Measurements from ENCODE around the gene FAM117A. TPM values are rescaled to one million over a fixed set of nuclear protein-coding genes. Genes with fewer than 3 reads are reported as not detected.
A peak's percentile ranks its signal among the peaks of the same experiment; 100 is the strongest.

The FAM117A gene
- total RNA-seq, 2 donors from 2014 or later: 15.1 to 15.5 TPM

DNA sequence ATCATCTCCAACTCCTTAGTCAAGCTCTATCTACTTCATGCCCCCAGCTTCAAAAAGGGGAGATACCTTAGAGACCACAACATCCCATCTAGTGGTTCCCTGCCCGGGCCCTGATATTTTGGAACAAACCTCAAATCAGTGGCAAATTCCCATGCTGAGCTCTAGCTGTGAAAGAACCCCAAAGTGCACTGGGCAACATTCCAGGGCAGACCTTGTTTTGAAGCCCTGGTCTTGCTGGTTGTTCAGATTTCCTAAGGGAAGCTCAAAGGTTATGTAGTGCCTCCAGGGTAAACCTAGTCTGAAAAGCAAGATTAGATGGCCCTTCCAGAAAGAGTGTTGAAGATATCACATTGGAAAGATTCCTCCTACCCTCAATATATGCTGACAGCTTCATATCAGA is 16.3 kb downstream of the FAM117A start:
- Histone ChIP-seq H3K4me3 (no peak overlapping the region), H3K4me1 (peaks cover 0 to 30% of the 10 kb centered on the region in 2 donors), H3K27me3 (no peaks in the 10 kb centered on the region), H3K36me3 (no peaks in the 10 kb centered on the region), H3K9me3 (no peaks in the 10 kb centered on the region), H3K27ac (no peak overlapping the region)
- DNase-seq (ENCODE audit: low spot score): no peak
- TF ChIP-seq, protein P1, sequence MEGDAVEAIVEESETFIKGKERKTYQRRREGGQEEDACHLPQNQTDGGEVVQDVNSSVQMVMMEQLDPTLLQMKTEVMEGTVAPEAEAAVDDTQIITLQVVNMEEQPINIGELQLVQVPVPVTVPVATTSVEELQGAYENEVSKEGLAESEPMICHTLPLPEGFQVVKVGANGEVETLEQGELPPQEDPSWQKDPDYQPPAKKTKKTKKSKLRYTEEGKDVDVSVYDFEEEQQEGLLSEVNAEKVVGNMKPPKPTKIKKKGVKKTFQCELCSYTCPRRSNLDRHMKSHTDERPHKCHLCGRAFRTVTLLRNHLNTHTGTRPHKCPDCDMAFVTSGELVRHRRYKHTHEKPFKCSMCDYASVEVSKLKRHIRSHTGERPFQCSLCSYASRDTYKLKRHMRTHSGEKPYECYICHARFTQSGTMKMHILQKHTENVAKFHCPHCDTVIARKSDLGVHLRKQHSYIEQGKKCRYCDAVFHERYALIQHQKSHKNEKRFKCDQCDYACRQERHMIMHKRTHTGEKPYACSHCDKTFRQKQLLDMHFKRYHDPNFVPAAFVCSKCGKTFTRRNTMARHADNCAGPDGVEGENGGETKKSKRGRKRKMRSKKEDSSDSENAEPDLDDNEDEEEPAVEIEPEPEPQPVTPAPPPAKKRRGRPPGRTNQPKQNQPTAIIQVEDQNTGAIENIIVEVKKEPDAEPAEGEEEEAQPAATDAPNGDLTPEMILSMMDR (IDR thresholded peaks at IDR 0.05): no peak

DNA sequence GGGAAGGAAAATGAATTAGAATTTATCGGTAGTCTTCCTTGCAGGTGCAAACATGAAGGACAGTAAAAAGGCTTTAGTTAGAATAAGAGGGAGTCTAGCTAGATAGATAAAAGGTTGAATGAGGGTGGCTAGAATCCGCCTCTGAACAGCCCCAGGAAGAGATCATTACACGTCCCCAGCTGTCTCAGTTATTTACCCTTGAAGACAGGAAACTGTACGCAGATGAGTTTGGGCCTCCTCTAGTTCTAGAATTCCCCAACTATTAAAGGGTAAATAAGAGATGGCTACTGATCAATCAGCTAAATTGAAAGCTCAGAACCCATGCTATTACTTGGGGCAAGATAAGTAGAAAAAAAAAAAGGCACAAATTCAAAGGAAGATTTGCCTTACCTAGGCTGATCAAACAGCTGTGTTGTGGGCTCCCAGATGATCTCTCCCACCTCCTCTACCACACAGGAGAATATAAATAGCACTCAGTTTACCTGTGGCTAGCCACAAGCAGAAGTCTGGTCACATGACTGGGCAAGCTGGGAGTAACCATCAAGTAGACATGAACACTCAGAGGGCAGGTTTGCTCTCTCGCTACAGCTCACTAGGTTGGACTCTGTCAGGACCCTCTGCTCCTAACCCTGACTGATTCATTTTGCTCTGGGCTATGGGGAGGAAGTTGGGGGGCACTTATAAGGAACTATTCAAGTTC is 17.0 kb downstream of the FAM117A start:
- H3K27ac ChIP-seq: no peak overlapping the region
- H3K27me3 ChIP-seq: no peaks in the 10 kb centered on the region
- peaks cover 0 to 30% of the 10 kb centered on the region in 2 donors for H3K4me1 ChIP-seq
- no peak overlapping the region for H3K4me3 ChIP-seq
- TF ChIP-seq, protein P1 (IDR thresholded peaks at IDR 0.05): no peak
- H3K36me3 ChIP-seq: no peaks in the 10 kb centered on the region
- DNase-seq (ENCODE audit: low spot score): no peak
- no peaks in the 10 kb centered on the region for H3K9me3 ChIP-seq

DNA sequence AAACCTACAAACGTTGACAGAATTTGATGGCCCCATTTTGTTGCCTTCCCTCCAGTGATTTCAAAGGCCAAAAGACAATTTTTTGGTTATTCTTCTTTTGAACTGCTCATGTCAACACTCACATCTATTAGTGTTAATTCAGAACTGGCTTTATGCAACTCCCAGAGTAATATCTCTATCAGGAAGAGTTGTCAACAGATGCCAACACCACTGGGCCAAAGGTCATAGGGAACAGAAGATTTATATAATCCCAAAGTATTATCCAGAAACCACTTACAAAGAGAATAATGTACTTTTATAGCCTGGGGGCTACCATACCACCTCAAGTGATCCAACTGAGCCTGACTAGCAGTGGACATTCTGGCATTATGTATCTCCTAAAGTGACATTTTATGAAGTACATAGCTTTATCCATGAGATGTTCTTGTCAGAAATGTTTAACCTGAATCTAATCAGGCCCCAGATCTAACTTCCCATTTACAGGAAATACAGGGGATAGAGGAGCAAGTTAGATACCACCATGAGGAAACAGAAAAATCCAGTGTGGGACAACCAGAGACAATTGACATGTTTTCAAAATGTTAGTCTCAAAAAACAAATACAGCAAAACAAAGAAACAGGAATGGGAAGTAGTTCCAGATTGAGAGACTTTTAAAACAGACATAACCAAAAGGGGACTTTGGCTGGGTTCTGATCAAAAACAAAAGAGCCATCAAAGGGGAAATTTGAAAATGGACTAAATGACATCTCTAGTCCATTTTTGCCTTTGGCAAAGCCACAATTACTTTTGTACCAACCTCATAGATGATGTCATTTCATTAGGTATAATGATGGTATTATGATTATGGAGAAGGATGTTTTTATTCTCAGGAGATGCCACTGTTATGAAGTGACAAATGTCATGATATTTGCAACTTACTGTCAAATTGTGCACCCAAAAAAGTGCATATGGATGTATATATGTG is 18.5 kb downstream of the FAM117A start:
- Histone ChIP-seq H3K4me1 (peaks cover 0 to 44% of the 10 kb centered on the region in 2 donors), H3K27ac (no peak overlapping the region), H3K4me3 (no peak overlapping the region)

DNA sequence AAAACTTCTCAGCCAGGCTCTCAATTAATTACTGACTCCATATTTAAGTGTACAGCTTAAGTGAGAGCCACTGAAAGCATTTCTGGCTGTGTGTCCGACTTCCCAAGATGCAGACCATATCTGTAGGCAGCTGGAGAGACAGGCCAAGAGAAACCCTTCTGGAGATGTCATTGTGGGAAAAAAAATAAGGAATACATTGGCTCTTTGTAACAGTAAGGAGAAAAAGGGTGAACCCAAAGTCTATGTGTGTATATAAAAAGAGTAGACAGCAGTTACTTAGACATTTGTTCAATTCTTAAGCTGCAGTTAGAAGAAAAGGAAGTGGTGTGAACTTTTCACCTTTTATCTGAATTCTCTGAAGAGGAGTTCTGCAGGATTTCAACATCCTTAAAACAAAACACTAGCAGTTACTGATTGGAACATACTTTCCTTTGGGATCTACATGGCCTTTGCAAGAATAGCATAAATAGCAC is 21.7 kb downstream of the FAM117A start:
- no peak for DNase-seq (ENCODE audit: low spot score)
- TF ChIP-seq, protein P1 (IDR thresholded peaks at IDR 0.05): no peak
- Histone ChIP-seq H3K4me1 (peaks cover 0 to 58% of the 10 kb centered on the region in 2 donors), H3K36me3 (no peaks in the 10 kb centered on the region), H3K9me3 (no peaks in the 10 kb centered on the region), H3K27ac (peak overlapping the region; percentile 65 to 83), H3K4me3 (no peak overlapping the region), H3K27me3 (no peaks in the 10 kb centered on the region)

More for the DNA sequence above, 18.5 kb downstream of the FAM117A start:
- DNase-seq (ENCODE audit: low spot score): no peak
- Histone ChIP-seq H3K27me3 (no peaks in the 10 kb centered on the region), H3K36me3 (no peaks in the 10 kb centered on the region), H3K9me3 (no peaks in the 10 kb centered on the region)
- TF ChIP-seq, protein P1 (IDR thresholded peaks at IDR 0.05): no peak

DNA sequence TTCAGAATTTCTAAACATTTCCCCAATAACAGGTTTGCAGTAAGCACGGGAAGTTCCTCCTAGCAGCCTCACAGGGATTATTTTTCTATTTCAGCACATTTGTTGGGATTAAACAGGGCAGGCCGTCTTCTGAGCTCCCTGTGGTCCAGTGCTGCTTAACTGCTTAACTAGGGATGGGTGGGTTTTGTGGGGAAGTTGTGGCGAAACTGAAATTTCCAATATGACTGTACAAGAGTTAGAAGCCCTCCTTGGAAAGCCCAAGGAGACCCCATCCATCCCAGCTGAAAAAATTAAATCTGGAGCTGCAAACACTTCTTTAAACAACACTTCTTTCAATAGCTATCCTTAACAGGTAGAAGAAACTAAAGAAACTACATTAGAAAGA is 22.2 kb downstream of the FAM117A start:
- DNase-seq (ENCODE audit: low spot score): no peak
- Histone ChIP-seq H3K27me3 (no peaks in the 10 kb centered on the region), H3K4me3 (no peak overlapping the region), H3K36me3 (no peaks in the 10 kb centered on the region), H3K4me1 (peaks cover 0 to 54% of the 10 kb centered on the region in 2 donors), H3K27ac (peak overlapping the region; percentile 65 to 83), H3K9me3 (no peaks in the 10 kb centered on the region)
- TF ChIP-seq, protein P1 (IDR thresholded peaks at IDR 0.05): no peak
